T-cell (primary cell): ENCODE results near the gene LGI4. TPM values are rescaled to one million over a fixed set of nuclear protein-coding genes. Genes with fewer than 3 reads are reported as not detected.

Source experiments
- ATAC-seq, 4 experiments: fragments of 200-7000 bp in 3 of 4; fragments of 150-1000 bp in 1 of 4; cut with Tn5 transposase; replicated peaks in 1 of 4; 1 replicate in 3 of 4; 2 replicates in 1 of 4; pipeline ENCODE4 v1.10.0; 2021; ENCODE audit warnings: moderate library complexity in 3 of 4, mild to moderate bottlenecking in 2 of 4, moderate number of reproducible peaks in 1 of 4
- CTCF ChIA-PET, 2 donors: fragments of 300-600 bp; sonication (Branson Sonifier 250); formaldehyde crosslinking; loops; one replicate each; lab custom pipeline; 2022; ENCODE audit warnings: antibody characterized with exemption in 2 of 2; lab: Charles Lee
- POLR2A ChIA-PET, 2 donors: fragments of 300-600 bp; sonication (Branson Sonifier 250); formaldehyde crosslinking; loops; one replicate each; lab custom pipeline; 2022; ENCODE audit warnings: antibody characterized with exemption in 2 of 2; lab: Charles Lee
- DNase-seq, 35 experiments: peaks; one replicate each; pipeline versions ENCODE4 v3.0.0 to v3.0.0-alpha.2; 2013 to 2023
- H3K27ac ChIP-seq: one replicate; pipeline ENCODE4 v1.5.1; 2013; ENCODE audit warnings: low read length
- H3K27me3 ChIP-seq, 2 experiments: replicated peaks in 1 of 2; 1 replicate in 1 of 2; 2 replicates in 1 of 2; pipeline versions ENCODE4 v1.6.1 to v1.7.0; 2013; ENCODE audit warnings: low read length in 1 of 2, mixed read lengths in 1 of 2; ENCODE audit not compliant: control insufficient read depth in 2 of 2, insufficient read depth in 2 of 2; ENCODE audit errors: extremely low read depth in 1 of 2
- H3K36me3 ChIP-seq, 2 donors: 1 replicate in 1 of 2; 2 replicates in 1 of 2; pipeline versions ENCODE4 v1.6.1 to v1.7.0; 2013; ENCODE audit warnings: low read length in 1 of 2; ENCODE audit not compliant: control insufficient read depth in 2 of 2, insufficient read depth in 1 of 2; ENCODE audit errors: extremely low read depth in 1 of 2
- H3K4me1 ChIP-seq, 2 experiments: 1 replicate in 1 of 2; 2 replicates in 1 of 2; pipeline versions ENCODE4 v1.6.1 to v1.7.0; 2013; ENCODE audit warnings: low read length in 2 of 2, mixed read lengths in 1 of 2; ENCODE audit not compliant: insufficient read depth in 2 of 2, control insufficient read depth in 1 of 2; ENCODE audit errors: extremely low read depth in 1 of 2
- H3K4me3 ChIP-seq, 2 donors: 1 replicate in 1 of 2; 2 replicates in 1 of 2; pipeline versions ENCODE4 v1.5.1 to v1.7.0; 2013; ENCODE audit warnings: mild to moderate bottlenecking in 2 of 2, low read length in 1 of 2, moderate library complexity in 1 of 2; ENCODE audit not compliant: control insufficient read depth in 1 of 2; ENCODE audit errors: extremely low read depth in 1 of 2
- H3K9me3 ChIP-seq: 2 replicates; pipeline ENCODE4 v1.7.0; 2013
- H3K27ac Mint-ChIP-seq, 2 donors: one replicate each; pipeline ENCODE4 v1.8.0; 2020 to 2021; ENCODE audit warnings: mild to moderate bottlenecking in 2 of 2, mixed read lengths in 2 of 2
- H3K27me3 Mint-ChIP-seq, 2 donors: one replicate each; pipeline ENCODE4 v1.8.0; 2021 to 2022; ENCODE audit warnings: mixed read lengths in 2 of 2
- H3K36me3 Mint-ChIP-seq: one replicate; pipeline ENCODE4 v1.8.0; 2021; ENCODE audit warnings: mixed read lengths
- H3K4me1 Mint-ChIP-seq, 3 donors: one replicate each; pipeline ENCODE4 v1.8.0; 2020 to 2022; ENCODE audit warnings: mixed read lengths in 3 of 3, mild to moderate bottlenecking in 1 of 3
- H3K4me3 Mint-ChIP-seq, 3 donors: one replicate each; pipeline ENCODE4 v1.8.0; 2020 to 2022; ENCODE audit warnings: mild to moderate bottlenecking in 3 of 3, mixed read lengths in 3 of 3, moderate library complexity in 3 of 3
- H3K9me3 Mint-ChIP-seq, 3 donors: one replicate each; pipeline ENCODE4 v1.8.0; 2020 to 2022; ENCODE audit warnings: mixed read lengths in 3 of 3
- WGBS: methylation state at CpG from one replicate; pipeline ENCODE4 v1.1.5; 2013; ENCODE audit warnings: missing lambda C conversion rate; ENCODE audit not compliant: insufficient coverage; 5-methylcytosine and 5-hydroxymethylcytosine counted together
- total RNA-seq, 35 experiments: library from RNA in 6 of 35; stranded (reverse) in 6 of 35; fragments of 120-200 nt in 1 of 35; gene quantifications; one replicate each; pipeline versions ENCODE4 v1.2.1 to v1.2.4 and lab custom pipeline; 2013 to 2026

LGI4 gene
- total RNA-seq, 5 donors from 2014 or later (not counting 1 experiment from before 2014, with no cell fraction given), result 0.15 to 1.1 (median 0.89) TPM

- H3K36me3 Mint-ChIP-seq, result no peaks in the 10 kb centered on the region
- peaks cover 5 to 7% (median 6%) of the 10 kb centered on the region in 3 donors for H3K4me1 Mint-ChIP-seq
- ATAC-seq, result no peak
- peaks cover 0 to 9% of the 10 kb centered on the region in 2 experiments for H3K4me1 ChIP-seq
- H3K9me3 Mint-ChIP-seq, result no peaks in the 10 kb centered on the region
- H3K4me3 Mint-ChIP-seq, result peak within 1 kb of the TSS in 1 of 3 donors; percentile 31
- H3K27ac Mint-ChIP-seq, result no peak within 1 kb of the TSS
- DNase-seq, result no peak
- H3K27ac ChIP-seq, result no peak within 1 kb of the TSS
- no peaks in the 10 kb centered on the region for H3K36me3 ChIP-seq
- ChIA-PET CTCF (no interaction called here), POLR2A (no interaction called here)
- peaks cover 0 to 29% of the 10 kb centered on the region in 2 experiments for H3K27me3 ChIP-seq
- peak within 1 kb of the TSS in 1 of 2 donors; percentile 5 for H3K4me3 ChIP-seq
- no peaks in the 10 kb centered on the region for H3K9me3 ChIP-seq
- WGBS, result 88% methylated on average over 7 of the region's 14 CpGs
- H3K27me3 Mint-ChIP-seq, result peaks cover 0 to 7% of the 10 kb centered on the region in 2 donors
Observed at GRCh38 chr19:35115177-35115951, 19.5 kb downstream of the LGI4 start, which contains the start of gene FXYD3. Gene FXYD3 (plus strand): TSS chr19:35115823. CDS start chr19:35119377, 3,554 bp downstream.

GRCh38 chr19:35114353-35115176 is 20.3 kb downstream of the LGI4 start:
- no peaks in the 10 kb centered on the region for H3K9me3 Mint-ChIP-seq
- Histone ChIP-seq H3K4me1 (peaks cover 0 to 9% of the 10 kb centered on the region in 2 experiments), H3K36me3 (no peaks in the 10 kb centered on the region), H3K27me3 (peaks cover 0 to 33% of the 10 kb centered on the region in 2 experiments), H3K4me3 (peak overlapping the region in 1 of 2 donors; percentile 5), H3K9me3 (no peaks in the 10 kb centered on the region), H3K27ac (no peak overlapping the region)
- H3K4me3 Mint-ChIP-seq, result peak overlapping the region in 1 of 3 donors; percentile 31
- peaks cover 0 to 7% of the 10 kb centered on the region in 2 donors for H3K27me3 Mint-ChIP-seq
- ChIA-PET CTCF (no interaction called here), POLR2A (no interaction called here)
- H3K27ac Mint-ChIP-seq, result no peak overlapping the region
- 21% methylated on average over 16 of the region's 23 CpGs for WGBS
- ATAC-seq, result peak; percentile 80 to 92 (median 86)
- no peaks in the 10 kb centered on the region for H3K36me3 Mint-ChIP-seq
- peak in 34 of 35 experiments; percentile 10 to 83 (median 56) for DNase-seq
- peaks cover 5 to 7% (median 6%) of the 10 kb centered on the region in 3 donors for H3K4me1 Mint-ChIP-seq

- ATAC-seq (no peak), DNase-seq (no peak)
- Histone ChIP-seq H3K4me3 (no peak overlapping the region), H3K27ac (no peak overlapping the region), H3K9me3 (no peaks in the 10 kb centered on the region), H3K4me1 (peaks cover 0 to 9% of the 10 kb centered on the region in 2 experiments), H3K27me3 (peaks cover 0 to 34% of the 10 kb centered on the region in 2 experiments), H3K36me3 (no peaks in the 10 kb centered on the region)
- H3K4me1 Mint-ChIP-seq, result peaks cover 5 to 7% (median 6%) of the 10 kb centered on the region in 3 donors
- ChIA-PET POLR2A (no interaction called here), CTCF (no interaction called here)
- H3K4me3 Mint-ChIP-seq, result no peak overlapping the region
- no peaks in the 10 kb centered on the region for H3K36me3 Mint-ChIP-seq
- WGBS, result 80% methylated on average over 8 of the region's 15 CpGs
- H3K9me3 Mint-ChIP-seq, result no peaks in the 10 kb centered on the region
- H3K27ac Mint-ChIP-seq, result no peak overlapping the region
- H3K27me3 Mint-ChIP-seq, result peaks cover 0 to 8% of the 10 kb centered on the region in 2 donors
Observed at GRCh38 chr19:35112995-35113688, 21.7 kb downstream of the LGI4 start.

GRCh38 chr19:35110974-35111373 is 23.9 kb downstream of the LGI4 start:
- Mint-ChIP-seq H3K27me3 (peaks cover 0 to 8% of the 10 kb centered on the region in 2 donors), H3K4me1 (peaks cover 5 to 7% (median 6%) of the 10 kb centered on the region in 3 donors), H3K9me3 (no peaks in the 10 kb centered on the region), H3K36me3 (no peaks in the 10 kb centered on the region), H3K4me3 (no peak overlapping the region), H3K27ac (no peak overlapping the region)
- no peaks in the 10 kb centered on the region for H3K36me3 ChIP-seq
- no peak for DNase-seq
- WGBS, result no CpG with 5 or more reads among the region's 9 CpGs
- POLR2A ChIA-PET, result interaction anchor here in 1 of 2 donors (0.5 kb wide), 1 partner anchor 43 kb away, joined by 3 read pairs; the partner anchor contains the start of gene FXYD5
- CTCF ChIA-PET, result no interaction called here
- H3K27ac ChIP-seq, result no peak overlapping the region
- H3K4me1 ChIP-seq, result peaks cover 0 to 9% of the 10 kb centered on the region in 2 experiments
- ATAC-seq, result no peak
- no peaks in the 10 kb centered on the region for H3K9me3 ChIP-seq
- no peak overlapping the region for H3K4me3 ChIP-seq
- peaks cover 0 to 34% of the 10 kb centered on the region in 2 experiments for H3K27me3 ChIP-seq

GRCh38 chr19:35109395-35110112 is 25.3 kb downstream of the LGI4 start:
- H3K4me3 Mint-ChIP-seq, result no peak overlapping the region
- peaks cover 0 to 6% of the 10 kb centered on the region in 2 donors for H3K27me3 Mint-ChIP-seq
- no peak overlapping the region for H3K4me3 ChIP-seq
- H3K27ac Mint-ChIP-seq, result no peak overlapping the region
- ChIA-PET POLR2A (no interaction called here), CTCF (no interaction called here)
- no peak overlapping the region for H3K27ac ChIP-seq
- DNase-seq (no peak), ATAC-seq (no peak)
- peaks cover 0 to 25% of the 10 kb centered on the region in 2 experiments for H3K27me3 ChIP-seq
- peaks cover 2 to 3% (median 2%) of the 10 kb centered on the region in 3 donors for H3K4me1 Mint-ChIP-seq
- peaks cover 0 to 2% of the 10 kb centered on the region in 2 experiments for H3K4me1 ChIP-seq
- H3K9me3 Mint-ChIP-seq, result no peaks in the 10 kb centered on the region
- no peaks in the 10 kb centered on the region for H3K36me3 ChIP-seq
- H3K9me3 ChIP-seq, result no peaks in the 10 kb centered on the region
- no peaks in the 10 kb centered on the region for H3K36me3 Mint-ChIP-seq
- 79% methylated on average over 16 of the region's 22 CpGs for WGBS
